Panc1 (cell line): ENCODE data around the gene CELF2.

Source experiments
- POLR2AphosphoS5 ChIP-seq: IDR thresholded peaks from 2 replicates; pipeline ENCODE4 v1.6.1; 2012; ENCODE audit warnings: mild to moderate bottlenecking, low read depth, low read length, moderate library complexity
- SIN3A ChIP-seq: IDR thresholded peaks from 2 replicates; pipeline ENCODE4 v1.6.1; 2012; ENCODE audit warnings: low read depth, mild to moderate bottlenecking, low read length, moderate library complexity, borderline replicate concordance; ENCODE audit not compliant: insufficient read depth
- TF ChIP-seq, protein P1 (sequence below): fragments of 450-650 bp; IDR thresholded peaks from 2 replicates; pipeline ENCODE4 v1.5.1; 2017; ENCODE audit warnings: mild to moderate bottlenecking

DNA sequence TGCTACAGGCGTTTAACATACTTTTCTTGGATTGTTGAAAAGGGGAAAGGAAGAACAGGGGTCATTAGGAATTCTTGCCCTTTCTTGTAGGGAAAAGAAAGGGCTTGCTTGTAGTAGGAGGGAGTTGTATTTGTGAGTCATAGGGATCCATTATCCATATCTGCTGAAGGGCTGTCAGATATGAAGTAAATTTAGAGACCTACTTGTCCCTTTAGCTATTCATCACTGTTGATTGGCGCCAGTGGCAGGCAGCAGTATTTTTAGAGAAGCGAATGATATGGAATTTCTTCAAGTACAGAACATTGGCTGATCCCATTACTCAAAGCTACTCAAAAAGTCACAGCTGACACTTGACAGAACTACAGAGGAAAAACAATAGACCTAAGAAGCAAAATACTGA, 97.7 kb downstream of the CELF2 start:
- TF ChIP-seq, protein P1, sequence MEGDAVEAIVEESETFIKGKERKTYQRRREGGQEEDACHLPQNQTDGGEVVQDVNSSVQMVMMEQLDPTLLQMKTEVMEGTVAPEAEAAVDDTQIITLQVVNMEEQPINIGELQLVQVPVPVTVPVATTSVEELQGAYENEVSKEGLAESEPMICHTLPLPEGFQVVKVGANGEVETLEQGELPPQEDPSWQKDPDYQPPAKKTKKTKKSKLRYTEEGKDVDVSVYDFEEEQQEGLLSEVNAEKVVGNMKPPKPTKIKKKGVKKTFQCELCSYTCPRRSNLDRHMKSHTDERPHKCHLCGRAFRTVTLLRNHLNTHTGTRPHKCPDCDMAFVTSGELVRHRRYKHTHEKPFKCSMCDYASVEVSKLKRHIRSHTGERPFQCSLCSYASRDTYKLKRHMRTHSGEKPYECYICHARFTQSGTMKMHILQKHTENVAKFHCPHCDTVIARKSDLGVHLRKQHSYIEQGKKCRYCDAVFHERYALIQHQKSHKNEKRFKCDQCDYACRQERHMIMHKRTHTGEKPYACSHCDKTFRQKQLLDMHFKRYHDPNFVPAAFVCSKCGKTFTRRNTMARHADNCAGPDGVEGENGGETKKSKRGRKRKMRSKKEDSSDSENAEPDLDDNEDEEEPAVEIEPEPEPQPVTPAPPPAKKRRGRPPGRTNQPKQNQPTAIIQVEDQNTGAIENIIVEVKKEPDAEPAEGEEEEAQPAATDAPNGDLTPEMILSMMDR: no peak
- no peak for TF ChIP-seq SIN3A
- no peak for TF ChIP-seq POLR2AphosphoS5
